HK-2 (cell line): Measurements from ENCODE around the gene TTLL11.
"Not testable (repeated sequence)": the region's sequence is repeated elsewhere in the genome, so short reads cannot be mapped to it uniquely, and the experiment has no call there.

Source experiments
- DNase-seq: peaks from one replicate; pipeline ENCODE4 v3.0.0-alpha.2; 2018; ENCODE audit not compliant: unreplicated experiment

Gene TTLL11

DNA sequence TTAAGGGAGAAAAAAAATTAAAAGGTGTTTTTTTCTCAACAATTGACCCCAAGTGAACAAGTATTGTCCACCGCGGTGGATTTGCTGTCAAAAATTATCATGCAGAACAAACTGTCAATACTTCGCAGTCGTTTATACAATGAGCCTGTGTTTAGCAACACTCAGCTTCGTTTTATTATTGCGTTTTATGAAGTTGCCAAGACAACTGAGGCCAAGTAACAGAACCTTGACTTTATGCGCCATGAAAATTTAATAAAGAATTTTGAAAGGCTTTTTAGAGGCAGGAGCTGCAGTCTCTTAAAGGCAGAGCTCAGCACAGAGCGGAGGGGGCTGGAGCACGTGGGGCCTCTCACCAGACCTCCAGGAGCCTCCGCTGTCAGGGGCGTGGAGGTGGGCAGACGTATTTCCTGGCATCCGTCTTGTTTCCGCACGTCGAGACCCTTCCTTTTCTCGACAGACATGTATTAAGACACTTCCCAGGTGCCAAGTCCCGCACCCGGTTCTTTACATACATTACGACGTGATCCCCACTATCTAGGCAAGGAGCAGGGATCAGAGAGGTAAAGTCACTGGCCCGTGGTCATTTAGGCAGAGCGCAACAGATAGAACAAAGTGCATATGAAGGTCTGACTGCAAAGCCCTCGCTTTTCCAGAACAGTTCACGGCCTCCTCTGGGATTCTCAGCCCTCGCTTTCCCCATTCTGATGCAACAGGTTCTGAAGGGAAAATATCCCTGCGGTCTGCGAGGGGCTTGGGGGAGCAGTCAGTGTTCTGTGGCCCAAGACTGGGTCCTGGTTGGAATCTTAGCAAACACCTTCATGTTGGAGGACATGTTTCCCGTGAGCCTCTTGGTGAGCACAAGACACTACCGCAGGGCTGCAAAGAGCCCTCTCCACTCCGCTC is 277.3 kb downstream of the TTLL11 start:
- DNase-seq = no peak

DNA sequence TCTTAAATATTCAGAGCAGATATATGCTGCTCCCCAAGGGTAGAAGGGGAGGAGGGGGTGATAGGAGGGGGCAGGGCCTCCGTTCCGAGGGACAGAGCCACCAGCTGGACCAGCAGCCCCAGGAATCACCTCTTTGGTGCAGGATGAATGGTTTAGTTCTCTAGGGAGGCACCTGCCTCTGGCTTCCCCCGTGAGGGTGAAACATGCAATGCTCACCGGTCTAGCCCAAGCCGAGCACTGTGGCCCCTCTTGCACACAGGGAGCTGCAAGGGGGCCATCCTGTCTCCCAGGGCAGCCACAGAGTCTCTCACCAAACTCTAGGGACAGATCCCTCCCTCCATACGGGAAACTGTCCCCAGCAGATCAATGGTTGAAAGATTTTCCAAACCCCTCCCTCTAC is 278.0 kb downstream of the TTLL11 start:
- no peak for DNase-seq

DNA sequence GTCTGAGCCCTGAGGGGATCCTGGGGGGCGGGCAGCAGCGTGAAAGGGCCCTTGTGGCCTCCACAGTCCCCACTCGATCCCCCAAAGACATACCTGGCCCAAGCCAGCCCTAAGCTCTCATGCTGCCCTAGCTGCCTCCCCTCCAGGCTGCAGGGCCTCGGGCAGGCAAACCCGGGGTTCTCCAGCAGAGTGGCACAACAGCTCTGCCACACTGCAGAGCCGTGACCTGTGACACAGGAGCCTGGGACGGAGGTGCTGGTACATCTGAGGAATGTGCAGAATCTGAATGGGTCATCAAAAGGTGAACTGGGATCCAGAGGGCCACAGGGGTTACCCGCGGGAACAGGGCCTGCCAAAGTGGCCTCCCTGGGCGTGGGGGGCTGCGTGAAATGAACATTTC is 278.5 kb downstream of the TTLL11 start:
- no peak for DNase-seq

DNA sequence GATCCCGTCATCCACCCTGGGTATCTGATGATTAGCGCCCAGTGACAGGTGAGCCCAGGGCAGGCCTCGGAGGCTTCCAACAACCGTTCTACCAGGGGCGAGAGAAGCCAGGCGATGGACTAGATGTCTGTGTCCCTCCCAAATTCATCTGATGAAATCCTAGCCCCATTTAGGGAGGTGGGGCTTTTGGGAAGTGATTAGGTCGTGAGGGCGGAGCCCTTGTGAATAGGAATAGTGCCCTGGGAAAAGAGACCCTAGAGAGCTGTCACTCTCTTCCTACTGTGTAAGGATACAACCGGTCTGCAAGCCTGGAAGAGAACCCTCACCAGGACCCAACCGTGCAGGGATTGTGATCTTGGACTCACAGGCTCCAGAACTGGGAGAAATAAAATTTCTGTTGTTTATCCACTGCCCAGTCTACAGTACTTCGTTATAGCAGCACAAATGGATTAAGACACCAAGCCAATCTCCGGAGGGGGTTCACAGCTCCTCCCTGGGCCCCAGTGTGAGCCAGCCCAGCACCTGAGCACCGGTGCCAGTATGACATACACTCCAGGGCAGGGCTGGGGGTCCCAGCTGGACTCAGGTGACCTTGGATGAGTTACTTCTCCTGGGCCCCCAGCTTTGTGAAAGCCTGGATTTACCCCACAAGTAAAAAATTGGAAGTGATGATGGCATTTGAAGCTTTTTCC is 279.4 kb downstream of the TTLL11 start:
- DNase-seq = no peak

DNA sequence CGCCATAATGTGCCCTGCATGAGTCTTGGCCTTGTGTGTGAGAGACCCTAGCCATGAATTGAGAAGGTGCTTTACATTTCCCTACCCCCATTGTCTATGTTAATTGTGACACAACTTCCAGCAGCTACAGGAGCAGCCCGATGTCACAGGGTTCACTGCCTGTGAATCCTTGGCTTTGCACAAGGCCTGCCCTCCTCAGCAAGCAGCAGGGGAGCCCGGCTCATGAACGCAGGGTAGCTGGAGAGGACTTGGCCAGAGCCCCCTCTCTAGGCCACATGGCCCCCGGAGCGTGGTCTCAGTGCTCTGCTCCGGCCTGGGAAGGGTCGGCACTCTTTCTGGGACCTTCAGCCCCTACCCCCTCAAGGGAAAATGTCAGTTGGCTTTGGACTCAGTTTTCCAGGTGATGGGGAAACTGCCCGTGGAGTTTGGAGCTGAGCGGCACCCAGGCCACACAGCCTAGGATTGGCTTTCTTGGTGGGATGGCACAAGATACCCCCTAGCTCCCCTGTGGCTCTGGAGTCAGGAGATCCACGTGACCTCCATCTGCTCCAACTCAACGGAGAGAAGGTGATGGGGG is 280.9 kb downstream of the TTLL11 start:
- DNase-seq = no peak

DNA sequence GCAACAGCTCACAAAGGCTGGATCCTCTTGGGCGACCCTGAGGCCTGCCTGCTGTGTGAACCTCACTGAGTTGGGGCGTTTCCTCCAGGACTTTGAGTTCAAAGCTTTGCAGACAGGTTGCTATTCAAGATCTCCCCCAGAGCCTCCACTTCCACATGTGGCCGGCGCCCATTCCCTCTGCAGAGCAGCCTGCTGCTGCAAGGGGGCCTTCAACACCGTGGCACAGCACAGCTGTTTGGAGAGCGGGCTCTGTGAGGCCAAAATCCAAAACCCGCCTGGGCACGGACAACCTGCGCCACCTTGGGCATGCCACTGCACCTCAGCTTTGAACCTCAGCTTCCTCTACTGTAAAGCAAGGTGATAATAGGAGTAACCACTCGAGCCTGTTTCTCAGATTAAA is 281.4 kb downstream of the TTLL11 start:
- DNase-seq = no peak

DNA sequence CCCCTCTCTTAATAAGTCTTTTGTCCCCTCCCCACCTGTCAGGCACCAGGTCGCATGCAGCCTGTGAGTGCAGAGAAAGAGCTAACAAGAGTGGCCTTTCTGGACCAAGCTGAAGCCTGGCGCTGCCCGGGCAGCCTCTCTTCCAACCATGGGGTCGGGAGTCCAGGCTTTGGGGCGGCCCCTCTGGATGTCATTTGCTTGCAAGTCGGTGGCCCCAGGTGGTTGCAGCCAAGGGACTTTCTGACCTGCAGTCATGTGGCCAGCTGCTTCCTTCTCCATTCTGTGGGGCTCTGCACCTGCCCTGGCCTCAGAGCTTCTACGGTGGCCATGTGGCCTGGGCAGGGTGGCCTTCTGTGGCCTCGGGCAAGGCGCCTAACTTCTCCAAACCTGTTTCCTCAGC is 282.0 kb downstream of the TTLL11 start:
- no peak for DNase-seq

DNA sequence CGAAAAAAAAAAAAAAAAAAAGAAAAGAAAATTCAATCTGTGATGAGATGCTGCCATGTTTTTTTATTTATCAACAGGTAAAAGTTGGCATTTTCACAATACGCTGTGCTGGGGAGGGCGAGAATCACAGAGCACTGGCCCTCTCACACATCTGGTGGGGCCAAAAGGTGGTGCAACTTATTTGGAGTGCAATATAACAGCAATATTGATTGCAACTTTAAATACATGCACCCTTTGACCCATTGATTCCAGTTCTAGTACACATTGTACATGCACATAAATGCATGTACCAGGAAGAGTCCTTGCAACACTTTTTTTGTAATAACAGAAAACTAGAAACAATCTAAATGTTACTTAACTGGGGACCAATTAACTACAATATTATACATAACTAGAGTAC is 282.6 kb downstream of the TTLL11 start:
- no peak for DNase-seq

DNA sequence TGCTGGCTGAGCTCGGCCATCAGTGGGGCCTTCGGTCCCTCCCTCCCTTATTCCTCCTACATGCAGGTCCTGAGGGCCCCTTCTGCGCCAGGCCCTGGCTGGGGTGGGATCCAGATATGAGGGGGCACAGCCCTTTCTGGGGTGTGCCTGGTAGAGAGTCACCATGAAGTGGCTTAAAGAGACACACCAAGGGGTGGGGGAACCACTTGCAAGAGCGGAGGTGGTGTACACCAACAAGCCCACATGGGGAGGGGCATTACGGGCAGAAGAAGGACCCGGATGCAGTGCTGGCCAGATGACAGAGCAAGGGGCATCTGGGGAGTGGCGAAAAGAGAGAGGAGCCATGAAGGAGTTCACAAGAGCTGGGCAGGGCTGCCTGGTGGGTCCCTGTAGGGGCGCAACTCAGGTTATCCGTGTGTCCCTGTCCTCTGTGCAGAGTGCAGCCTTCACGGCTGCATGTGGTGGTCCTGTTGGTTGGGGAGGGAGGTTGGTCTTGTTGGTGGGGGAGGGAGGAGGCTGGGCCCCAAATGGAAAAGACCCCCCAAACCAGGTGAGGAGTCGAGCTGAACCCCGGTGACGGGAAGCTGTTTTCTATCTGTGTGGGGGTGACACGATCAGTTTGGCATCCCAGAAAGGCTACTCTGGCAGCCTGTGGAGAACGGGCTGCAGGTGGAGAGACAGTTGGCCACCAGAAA is 283.6 kb downstream of the TTLL11 start:
- no peak for DNase-seq

DNA sequence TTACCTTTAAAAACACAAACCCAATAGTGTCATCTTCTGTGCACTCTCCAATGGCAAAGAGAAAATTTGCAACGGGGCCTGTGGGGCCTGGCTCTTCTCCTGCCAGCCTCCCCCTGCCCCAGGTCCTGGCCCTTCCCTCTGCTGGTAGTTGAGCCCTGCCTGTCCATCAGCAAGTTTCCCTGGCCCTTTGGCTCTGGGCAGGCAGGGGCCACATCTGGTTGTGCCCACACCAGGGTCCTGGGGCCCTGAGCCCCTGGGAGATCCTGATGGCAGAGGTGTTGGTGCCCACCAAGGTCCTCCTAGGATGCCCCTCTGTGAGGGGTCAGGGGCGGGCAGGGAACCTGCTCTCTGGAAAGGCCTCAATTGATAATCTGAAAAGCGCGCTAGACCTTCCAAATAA is 284.3 kb downstream of the TTLL11 start:
- DNase-seq = no peak

DNA sequence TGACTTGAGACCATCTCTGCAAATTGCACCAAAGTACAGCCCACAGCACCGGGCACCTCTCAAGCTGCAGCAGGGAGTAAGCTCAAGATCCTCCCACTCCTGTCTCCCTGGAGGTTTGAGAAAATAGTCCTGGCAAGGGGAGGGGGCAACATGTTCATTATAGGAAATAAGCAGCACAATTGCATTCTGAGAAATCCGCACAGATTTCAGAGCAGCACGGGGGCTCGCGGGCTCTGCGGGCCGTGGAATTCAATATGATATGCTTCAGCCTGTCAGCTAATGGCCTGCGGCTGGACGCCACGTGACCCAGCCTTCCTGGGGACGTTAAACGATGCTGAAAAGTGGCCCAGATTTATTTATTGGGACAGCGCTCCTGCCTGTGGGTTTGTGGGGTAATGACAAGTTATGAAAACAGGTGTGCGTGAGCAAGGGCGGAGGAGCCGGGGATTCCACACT is 285.3 kb downstream of the TTLL11 start:
- DNase-seq = no peak

DNA sequence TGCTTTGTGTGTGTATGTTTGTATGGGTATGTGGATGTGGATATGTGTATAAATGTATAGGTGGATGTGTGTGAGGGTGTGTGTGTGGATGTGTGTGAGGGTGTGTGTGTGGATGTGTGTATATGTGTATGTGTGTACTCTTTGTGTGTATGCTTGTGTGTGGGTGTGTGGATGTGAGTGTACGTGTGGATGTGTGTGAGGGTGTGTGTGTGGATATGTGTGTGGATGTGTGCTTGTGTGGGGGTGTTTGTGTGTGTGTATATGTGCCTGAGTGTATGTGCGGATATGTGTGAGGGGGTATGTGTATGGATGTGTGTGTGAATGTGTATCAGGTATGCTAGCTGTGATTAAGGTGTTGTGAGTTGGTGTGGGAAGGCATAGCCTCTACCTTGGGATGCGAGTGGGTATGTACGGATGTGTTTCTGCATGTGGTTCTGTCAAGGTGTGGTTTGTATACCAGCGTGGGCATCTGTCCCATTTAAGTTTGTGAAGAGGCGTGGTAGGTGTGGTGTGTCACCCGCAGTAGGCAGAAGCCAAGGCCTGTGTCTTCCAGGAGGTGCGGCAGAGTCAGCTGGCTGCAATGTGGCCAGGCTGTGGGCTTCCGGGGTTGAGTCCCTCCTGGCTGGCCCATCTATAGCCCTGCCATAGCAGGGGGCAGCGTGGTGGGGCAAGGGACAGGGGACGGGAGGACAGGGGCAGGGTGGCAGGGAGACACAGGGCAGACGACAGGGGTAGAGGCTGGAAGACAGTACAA is 285.9 kb downstream of the TTLL11 start:
- no peak for DNase-seq

DNA sequence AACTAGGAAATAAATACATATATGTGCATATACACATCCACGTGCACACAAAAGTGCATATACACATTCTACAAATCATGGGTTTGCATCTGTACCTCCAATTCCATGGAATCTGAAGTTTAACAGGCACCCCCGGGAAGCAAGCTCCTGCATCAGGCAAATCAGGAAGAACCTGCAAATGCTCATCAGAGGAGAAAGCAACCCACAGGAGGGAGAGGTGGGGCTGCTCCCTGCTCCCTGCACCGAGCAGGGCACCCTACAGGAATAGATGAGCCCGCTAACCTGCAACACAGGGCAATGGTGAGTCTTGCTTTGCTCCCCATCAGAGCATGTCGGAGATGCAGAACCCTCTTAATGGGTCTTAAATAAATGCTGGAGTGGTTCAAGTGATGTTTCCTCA is 290.4 kb downstream of the TTLL11 start:
- no peak for DNase-seq

DNA sequence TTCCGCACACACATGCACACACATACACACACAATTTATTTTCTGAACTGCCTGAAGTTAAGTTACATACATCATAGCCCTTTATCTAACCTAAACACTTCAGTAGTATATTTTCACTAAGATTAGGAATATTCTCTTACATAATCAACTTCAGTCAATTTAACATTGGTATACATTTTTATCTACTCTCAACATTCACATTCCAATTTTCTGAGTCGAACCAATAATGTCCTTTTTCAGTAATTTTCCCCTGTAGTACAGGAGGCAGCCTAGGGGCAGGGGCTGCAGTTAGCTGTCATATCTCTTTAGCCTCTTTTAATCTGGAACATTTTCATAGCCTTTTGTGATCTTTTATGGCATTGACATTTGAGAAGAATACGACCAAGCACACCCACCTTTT is 291.5 kb downstream of the TTLL11 start:
- no peak for DNase-seq

DNA sequence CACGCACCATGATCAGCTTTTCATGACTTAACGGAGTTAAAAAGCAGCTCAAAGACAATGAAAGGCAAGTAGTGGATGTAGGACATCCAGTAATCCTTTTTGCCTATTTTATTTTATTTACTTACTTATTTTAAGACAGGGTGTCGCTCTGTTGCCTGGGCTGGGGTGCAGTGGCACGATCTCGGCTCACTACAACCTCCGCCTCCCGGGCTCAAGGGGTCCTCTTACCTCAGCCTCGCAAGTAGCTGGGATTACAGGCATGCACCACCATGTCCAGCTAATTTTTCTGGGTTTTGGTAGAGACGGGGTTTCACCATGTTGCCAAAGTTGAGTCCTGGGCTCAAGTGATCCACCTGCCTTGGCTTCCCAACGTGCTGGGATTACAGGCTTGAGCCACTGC is 292.7 kb downstream of the TTLL11 start:
- no peak for DNase-seq

DNA sequence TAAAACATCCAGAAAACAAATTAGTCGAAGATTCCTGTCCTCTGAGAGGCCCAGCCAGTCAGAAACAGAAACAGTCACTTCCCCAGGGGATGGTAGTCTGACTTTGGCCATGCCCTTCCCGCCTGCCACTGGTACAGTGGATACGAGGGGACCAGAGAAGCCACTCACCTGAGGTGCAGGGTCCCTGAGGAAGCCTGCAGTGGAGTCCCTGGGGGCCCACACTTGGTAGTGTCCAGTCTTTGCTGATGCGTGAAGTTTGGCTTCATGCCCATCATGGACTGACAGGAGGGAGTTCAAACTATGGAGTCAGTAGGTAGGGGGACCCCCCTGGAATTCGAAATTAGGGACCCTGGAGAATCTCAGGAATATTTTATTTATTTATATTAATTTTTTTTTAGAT is 294.2 kb downstream of the TTLL11 start:
- no peak for DNase-seq

DNA sequence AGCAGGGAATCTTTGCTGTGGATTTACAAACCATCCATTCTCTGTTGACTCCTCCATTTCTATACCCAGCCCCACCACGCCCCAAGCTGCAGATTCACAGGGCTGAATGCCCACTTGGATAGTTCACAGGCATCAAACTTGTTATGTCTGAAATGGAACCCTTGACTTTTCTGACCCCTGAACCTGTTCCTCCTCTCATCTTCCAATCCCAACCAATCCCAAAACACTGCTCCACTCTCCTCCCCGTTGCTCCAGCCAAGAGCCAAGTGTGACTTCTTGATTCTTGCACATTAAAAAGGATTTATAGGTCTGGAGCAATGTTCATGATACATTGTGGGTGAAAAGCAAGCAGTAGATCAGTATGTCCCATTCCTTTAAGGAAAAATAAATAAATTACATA is 296.0 kb downstream of the TTLL11 start:
- DNase-seq = no peak

DNA sequence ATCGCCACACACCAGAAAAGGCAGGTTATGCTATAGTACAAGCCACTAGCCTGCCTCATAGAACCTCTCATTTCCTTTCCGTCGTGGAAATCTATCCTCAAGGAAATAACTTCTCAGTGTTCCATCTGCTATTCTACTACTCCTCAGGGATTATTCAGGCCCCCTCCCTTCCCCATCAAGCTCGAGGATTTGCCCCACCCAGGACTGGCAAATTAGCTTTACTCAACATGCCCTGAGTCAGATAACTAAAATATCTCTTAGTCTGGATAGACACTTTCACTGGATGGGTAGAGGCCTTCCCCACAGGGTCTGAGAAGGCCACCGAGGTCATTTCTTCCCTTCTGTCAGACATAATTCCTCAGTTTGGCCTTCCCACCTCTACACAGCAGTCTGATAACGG is 298.8 kb downstream of the TTLL11 start:
- not testable (repeated sequence) for DNase-seq

DNA sequence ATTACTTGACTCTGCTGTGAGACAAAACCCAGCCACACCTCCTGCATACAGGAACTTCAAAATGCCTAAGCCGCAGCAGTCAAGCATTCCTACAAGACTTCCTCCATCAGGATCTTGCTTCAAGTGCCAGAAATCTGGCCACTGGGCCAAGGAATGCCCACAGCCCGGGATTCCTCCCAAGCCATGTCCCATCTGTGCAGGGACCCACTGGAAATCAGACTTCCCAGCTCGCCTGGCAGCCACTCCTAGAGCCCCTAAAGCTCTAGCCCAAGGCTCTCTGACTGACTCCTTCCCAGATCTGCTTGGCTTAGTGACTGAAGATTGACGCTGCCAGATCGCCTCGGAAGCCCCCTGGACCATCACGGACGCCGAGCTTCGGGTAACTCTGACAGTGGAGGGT is 300.6 kb downstream of the TTLL11 start:
- DNase-seq = not testable (repeated sequence)

DNA sequence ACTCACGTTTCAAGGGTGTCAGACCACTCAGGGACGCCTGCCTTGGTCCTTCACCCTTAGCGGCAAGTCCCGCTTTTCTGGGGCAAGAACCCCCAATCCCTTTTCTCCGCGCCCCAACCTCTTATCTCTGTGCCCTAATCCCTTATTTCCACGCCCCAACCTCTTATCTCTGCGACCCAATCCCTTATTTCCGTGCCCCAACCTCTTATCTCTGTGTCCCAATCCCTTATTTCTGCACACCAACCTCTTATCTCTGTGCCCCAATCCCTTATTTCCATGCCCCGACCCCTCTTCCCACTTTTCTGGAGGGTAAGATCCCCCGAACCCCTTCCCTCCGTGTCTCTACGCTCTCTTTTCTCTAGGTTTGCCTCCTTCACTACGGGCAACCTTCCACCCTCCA is 302.3 kb downstream of the TTLL11 start:
- DNase-seq = no peak

DNA sequence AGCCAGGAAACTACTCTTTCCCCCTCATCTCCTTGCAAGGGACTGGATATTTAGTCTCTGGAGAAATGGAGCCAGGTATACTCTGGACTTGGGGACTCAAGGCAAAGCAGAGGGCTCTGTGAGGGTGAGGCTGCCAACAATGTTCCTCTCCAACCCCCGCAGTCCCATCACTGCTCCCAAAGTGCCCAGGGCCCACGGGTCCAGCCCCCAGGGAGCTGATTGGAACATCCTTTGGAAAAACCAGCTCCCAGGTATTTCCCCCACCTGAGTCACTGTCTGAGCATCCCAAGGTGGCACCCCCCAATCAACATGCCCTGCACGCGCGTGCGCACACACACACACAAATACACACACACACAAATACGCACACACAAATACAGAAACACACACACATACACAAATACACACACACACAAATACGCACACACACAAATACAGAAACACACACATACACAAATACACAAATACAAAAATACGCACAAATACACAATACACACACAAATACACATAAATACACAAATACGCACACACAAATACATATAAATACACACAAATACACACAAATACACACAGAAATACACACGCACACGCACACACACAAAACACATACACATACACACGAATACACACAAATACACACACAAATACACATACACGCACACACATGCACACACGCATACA is 304.3 kb downstream of the TTLL11 start:
- no peak for DNase-seq
